RWPE2 (cell line): ENCODE measurements around the gene PES1.
A peak's percentile ranks its signal among the peaks of the same experiment; 100 is the strongest.
"Not testable (repeated sequence)": the region's sequence is repeated elsewhere in the genome, so short reads cannot be mapped to it uniquely, and the experiment has no call there.

ENCODE experiments used
- ATAC-seq: fragments of 200-7000 bp; cut with Tn5 transposase; 3 replicates; pipeline ENCODE4 v1.9.1; 2021; ENCODE audit warnings: low read depth
- DNase-seq: peaks from one replicate; pipeline ENCODE4 v3.0.0-alpha.2; 2020; ENCODE audit warnings: low spot score
- H3K27ac ChIP-seq: fragments of 450-650 bp; 2 replicates; pipeline ENCODE4 v1.5.1; 2017; ENCODE audit warnings: mild to moderate bottlenecking; ENCODE audit not compliant: poor library complexity, severe bottlenecking
- H3K27me3 ChIP-seq: fragments of 250-450 bp; sonication (Bioruptor Pico); 2 replicates; pipeline ENCODE4 v1.5.1; 2021; ENCODE audit warnings: mild to moderate bottlenecking, moderate library complexity; ENCODE audit not compliant: insufficient read depth, poor library complexity, severe bottlenecking
- H3K36me3 ChIP-seq: fragments of 250-450 bp; sonication (Bioruptor Pico); 2 replicates; pipeline ENCODE4 v1.5.1; 2020; ENCODE audit warnings: low read depth, mild to moderate bottlenecking, moderate library complexity
- H3K4me1 ChIP-seq: fragments of 250-450 bp; sonication (Bioruptor Pico); 2 replicates; pipeline ENCODE4 v1.5.1; 2021; ENCODE audit warnings: mild to moderate bottlenecking, moderate library complexity; ENCODE audit not compliant: insufficient read depth, poor library complexity, severe bottlenecking
- H3K4me3 ChIP-seq: fragments of 250-450 bp; sonication (Bioruptor Pico); 2 replicates; pipeline ENCODE4 v1.5.1; 2021; ENCODE audit warnings: mild to moderate bottlenecking, moderate library complexity; ENCODE audit not compliant: severe bottlenecking
- H3K9me3 ChIP-seq: fragments of 250-450 bp; sonication (Bioruptor Pico); 2 replicates; pipeline ENCODE4 v1.5.1; 2021; ENCODE audit warnings: mild to moderate bottlenecking, moderate library complexity; ENCODE audit not compliant: severe bottlenecking
- TF ChIP-seq, protein P1 (sequence below): fragments of 450-650 bp; IDR thresholded peaks from one replicate; pipeline ENCODE4 v1.5.1; 2017; ENCODE audit warnings: mild to moderate bottlenecking, moderate library complexity; ENCODE audit not compliant: poor library complexity, severe bottlenecking

Gene PES1

GRCh38 chr22:30600921-30601320 lies 9.2 kb upstream of the PES1 start:
- no peaks in the 10 kb centered on the region for H3K27me3 ChIP-seq
- TF ChIP-seq, protein P1, sequence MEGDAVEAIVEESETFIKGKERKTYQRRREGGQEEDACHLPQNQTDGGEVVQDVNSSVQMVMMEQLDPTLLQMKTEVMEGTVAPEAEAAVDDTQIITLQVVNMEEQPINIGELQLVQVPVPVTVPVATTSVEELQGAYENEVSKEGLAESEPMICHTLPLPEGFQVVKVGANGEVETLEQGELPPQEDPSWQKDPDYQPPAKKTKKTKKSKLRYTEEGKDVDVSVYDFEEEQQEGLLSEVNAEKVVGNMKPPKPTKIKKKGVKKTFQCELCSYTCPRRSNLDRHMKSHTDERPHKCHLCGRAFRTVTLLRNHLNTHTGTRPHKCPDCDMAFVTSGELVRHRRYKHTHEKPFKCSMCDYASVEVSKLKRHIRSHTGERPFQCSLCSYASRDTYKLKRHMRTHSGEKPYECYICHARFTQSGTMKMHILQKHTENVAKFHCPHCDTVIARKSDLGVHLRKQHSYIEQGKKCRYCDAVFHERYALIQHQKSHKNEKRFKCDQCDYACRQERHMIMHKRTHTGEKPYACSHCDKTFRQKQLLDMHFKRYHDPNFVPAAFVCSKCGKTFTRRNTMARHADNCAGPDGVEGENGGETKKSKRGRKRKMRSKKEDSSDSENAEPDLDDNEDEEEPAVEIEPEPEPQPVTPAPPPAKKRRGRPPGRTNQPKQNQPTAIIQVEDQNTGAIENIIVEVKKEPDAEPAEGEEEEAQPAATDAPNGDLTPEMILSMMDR, result no peak
- H3K27ac ChIP-seq, result no peak overlapping the region
- no peak for DNase-seq
- no peaks in the 10 kb centered on the region for H3K36me3 ChIP-seq
- no peak overlapping the region for H3K4me3 ChIP-seq
- H3K9me3 ChIP-seq, result no peaks in the 10 kb centered on the region
- ATAC-seq, result no peak
- no peaks in the 10 kb centered on the region for H3K4me1 ChIP-seq

DNA sequence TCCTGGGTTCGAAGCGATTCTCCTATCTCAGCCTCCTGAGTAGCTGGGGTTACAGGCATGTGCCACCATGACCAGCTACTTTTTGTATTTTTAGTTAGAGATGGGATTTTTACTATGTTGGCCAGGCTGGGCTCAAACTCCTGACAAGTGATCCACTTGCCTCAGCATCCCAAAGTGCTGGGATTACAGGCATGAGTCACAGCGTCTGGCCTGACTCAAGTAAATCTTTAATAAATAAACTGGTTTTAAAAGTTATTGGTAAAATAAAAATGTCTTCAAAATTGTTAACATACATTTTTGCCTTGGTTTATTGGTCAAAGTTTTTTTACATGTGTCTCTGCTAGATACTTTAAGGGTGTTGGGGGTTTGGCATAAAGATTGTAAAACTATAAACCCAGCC lies 7.3 kb upstream of the PES1 start:
- H3K9me3 ChIP-seq, result no peaks in the 10 kb centered on the region
- H3K27ac ChIP-seq, result no peak overlapping the region
- TF ChIP-seq, protein P1, result no peak
- ATAC-seq (no peak), DNase-seq (no peak)
- H3K27me3 ChIP-seq, result no peaks in the 10 kb centered on the region
- H3K4me3 ChIP-seq, result no peak overlapping the region
- H3K4me1 ChIP-seq, result no peaks in the 10 kb centered on the region
- H3K36me3 ChIP-seq, result no peaks in the 10 kb centered on the region

DNA sequence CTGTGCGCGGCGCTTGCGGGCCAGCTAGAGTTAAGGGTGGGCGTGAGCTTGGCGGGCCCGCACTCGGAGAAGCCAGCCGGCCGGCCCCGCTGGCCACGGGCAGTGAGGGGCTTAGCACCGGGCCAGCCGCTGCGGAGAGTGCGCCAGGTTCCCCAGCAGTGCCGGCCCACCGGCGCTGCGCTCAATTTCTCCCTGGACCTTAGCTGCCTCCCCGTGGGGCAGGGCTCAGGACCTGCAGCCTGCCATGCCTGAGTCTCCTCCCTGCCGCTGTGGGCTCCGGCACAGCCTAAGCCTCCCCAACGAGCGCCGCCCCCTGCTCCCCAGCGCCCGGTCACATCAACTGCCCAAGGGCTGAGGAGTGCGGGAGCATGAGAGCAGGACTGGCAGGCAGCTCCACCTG lies 5.2 kb upstream of the PES1 start:
- no peaks in the 10 kb centered on the region for H3K27me3 ChIP-seq
- TF ChIP-seq, protein P1, result no peak
- no peak overlapping the region for H3K27ac ChIP-seq
- ATAC-seq, result no peak
- no peaks in the 10 kb centered on the region for H3K36me3 ChIP-seq
- no peak overlapping the region for H3K4me3 ChIP-seq
- DNase-seq, result no peak
- no peaks in the 10 kb centered on the region for H3K9me3 ChIP-seq
- H3K4me1 ChIP-seq, result peaks cover 3% of the 10 kb centered on the region

DNA sequence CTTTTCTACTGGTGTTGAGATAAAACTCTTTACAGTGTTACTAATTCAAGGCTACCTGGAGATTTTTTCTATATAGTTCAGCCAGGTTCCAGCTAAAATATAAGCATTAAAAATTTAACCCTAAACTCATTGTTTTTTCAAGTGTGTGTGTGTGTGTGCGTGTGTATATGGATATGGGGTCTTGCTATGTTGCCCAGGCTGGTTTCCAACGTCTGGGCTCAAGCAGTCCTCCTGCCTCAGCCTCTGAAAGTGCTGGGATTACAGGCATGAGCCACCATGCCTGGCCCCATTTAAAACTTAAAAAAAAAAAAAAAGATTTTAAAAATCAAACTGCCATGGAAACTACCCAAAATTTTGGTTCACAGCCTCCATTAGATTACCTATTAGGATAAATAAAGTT lies 4.5 kb upstream of the PES1 start:
- peaks cover 3% of the 10 kb centered on the region for H3K4me1 ChIP-seq
- no peak for DNase-seq
- H3K27ac ChIP-seq, result no peak overlapping the region
- TF ChIP-seq, protein P1, result no peak
- no peaks in the 10 kb centered on the region for H3K36me3 ChIP-seq
- no peaks in the 10 kb centered on the region for H3K9me3 ChIP-seq
- no peaks in the 10 kb centered on the region for H3K27me3 ChIP-seq
- no peak overlapping the region for H3K4me3 ChIP-seq
- ATAC-seq, result no peak

DNA sequence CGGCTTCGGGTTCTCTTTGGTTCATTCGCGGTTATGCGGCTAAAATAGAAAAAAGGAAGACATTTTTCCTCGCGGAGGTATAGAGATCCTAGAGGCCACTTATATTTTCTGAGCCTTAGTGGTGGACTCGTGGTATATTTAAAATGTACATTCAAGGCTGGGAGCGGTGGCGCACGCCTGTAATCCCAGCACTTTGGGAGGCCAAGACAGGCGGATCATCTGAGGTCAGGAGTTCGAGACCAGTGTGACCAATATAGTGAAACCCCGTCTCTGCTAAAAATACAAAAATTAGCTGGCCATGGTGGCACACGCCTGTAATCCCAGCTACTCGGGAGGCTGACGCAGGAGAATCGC lies 627 bp upstream of the PES1 start:
- H3K4me3 ChIP-seq, result peak overlapping the region; percentile 53
- DNase-seq, H3K9me3 ChIP-seq, ATAC-seq, H3K27me3 ChIP-seq: not testable (repeated sequence)
- H3K36me3 ChIP-seq, result peaks cover 31% of the 10 kb centered on the region
- peaks cover 10% of the 10 kb centered on the region for H3K4me1 ChIP-seq
- H3K27ac ChIP-seq, result peak overlapping the region; percentile 44
